ENCODE results near the gene RPS18. TPM values are rescaled to one million over a fixed set of nuclear protein-coding genes. Genes with fewer than 3 reads are reported as not detected.
"Not testable (repeated sequence)": the region's sequence is repeated elsewhere in the genome, so short reads cannot be mapped to it uniquely, and the experiment has no call there.

The RPS18 gene
- polyA plus RNA-seq, 1 experiment = 5,380 TPM

DNA sequence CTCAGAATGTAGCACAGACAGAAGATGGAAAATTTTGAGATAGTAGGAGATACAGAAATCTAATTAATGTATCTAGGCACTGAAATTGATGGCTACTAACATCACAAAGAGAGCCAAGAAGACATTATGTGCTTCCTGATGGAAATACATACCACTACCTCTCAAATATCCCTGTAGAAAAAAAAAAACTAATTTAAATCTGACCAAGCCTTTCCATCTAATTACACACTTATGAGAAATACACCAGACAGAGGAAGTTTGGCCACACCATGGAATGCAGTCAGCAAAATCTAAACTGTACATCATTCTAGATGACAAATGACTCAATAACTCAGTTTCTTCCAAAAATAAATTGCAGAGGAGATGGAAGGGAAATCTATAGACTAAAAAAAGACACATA, 19.1 kb upstream of the RPS18 start:
- H3K9me3 ChIP-seq (ENCODE audit: control insufficient read depth, insufficient read depth, low read length) = no peaks in the 10 kb centered on the region
- no peak overlapping the region for H3K4me3 ChIP-seq (ENCODE audit: low read depth, low read length)
- H3K27ac ChIP-seq (ENCODE audit: low read depth, low read length) = no peak overlapping the region
- POLR2A ChIA-PET = interaction anchor here (0.7 kb wide), 1 partner anchor 19 kb away, joined by 10 read pairs; the partner anchor contains the start of gene RPS18
- CTCF ChIA-PET = no interaction called here
- no peaks in the 10 kb centered on the region for H3K27me3 ChIP-seq (ENCODE audit: control insufficient read depth, insufficient read depth, low read length)
- DNase-seq (ENCODE audit: low read depth, low spot score) = no peak
- no peak for TF ChIP-seq CTCF (IDR thresholded peaks at IDR 0.05; ENCODE audit: low read depth, low read length)

DNA sequence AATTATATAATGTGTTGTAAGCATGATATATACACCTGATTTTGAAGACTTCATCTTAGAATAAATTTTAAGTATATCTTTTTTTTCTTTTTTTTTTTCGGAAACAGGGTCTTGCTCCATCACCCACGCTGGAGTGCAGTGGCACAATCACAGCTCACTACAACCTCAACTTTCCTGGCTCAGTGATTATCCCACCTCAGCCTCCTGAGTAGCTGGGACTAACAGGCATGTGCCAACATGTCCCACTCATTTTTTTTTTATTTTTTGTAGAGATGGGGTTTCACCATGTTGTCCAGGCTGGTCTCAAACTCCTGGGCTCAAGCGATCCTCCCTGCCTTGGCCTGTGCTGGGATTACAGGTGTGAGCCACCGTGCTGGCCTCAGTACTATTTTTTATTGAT, 17.3 kb upstream of the RPS18 start:
- CTCF ChIA-PET = interaction anchor here (0.8 kb wide), 1 partner anchor 270 kb away, joined by 4 read pairs; no protein-coding TSS in a partner anchor
- Histone ChIP-seq H3K27ac (ENCODE audit: low read depth, low read length) (no peak overlapping the region), H3K9me3 (ENCODE audit: control insufficient read depth, insufficient read depth, low read length) (no peaks in the 10 kb centered on the region), H3K4me3 (ENCODE audit: low read depth, low read length) (no peak overlapping the region), H3K27me3 (ENCODE audit: control insufficient read depth, insufficient read depth, low read length) (no peaks in the 10 kb centered on the region)
- POLR2A ChIA-PET = interaction anchor here (0.6 to 1.6 kb wide), 3 partner anchors 17 to 1759 kb away, joined by 3 to 6 read pairs (median 3); partner anchors contain the start of genes RPS18 and VPS52
- DNase-seq (ENCODE audit: low read depth, low spot score) = no peak
- TF ChIP-seq CTCF (IDR thresholded peaks at IDR 0.05; ENCODE audit: low read depth, low read length) = no peak

DNA sequence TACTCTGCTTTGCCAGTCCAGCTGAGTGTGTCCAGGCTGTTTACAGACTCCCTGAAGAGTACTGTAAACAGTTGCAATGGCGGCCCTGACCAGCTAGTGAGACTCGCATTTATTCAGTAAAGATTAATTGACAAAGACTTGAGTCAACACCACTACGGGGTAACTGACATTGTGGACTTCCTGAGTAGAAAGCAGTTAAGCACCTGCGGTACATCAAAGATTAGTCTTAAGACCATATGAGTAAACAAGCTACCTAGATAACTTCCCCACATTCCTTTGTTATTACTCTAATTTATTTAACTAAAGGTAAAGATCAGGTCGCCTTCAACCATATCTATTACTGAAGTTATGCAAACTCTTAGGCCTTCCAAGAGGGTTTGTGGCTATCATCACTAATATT, 12.8 kb upstream of the RPS18 start:
- H3K27me3 ChIP-seq (ENCODE audit: control insufficient read depth, insufficient read depth, low read length) = no peaks in the 10 kb centered on the region
- no peak for DNase-seq (ENCODE audit: low read depth, low spot score)
- H3K27ac ChIP-seq (ENCODE audit: low read depth, low read length) = no peak overlapping the region
- POLR2A ChIA-PET = interaction anchor here (1.9 kb wide), 1 partner anchor 13 kb away, joined by 5 read pairs; the partner anchor contains the start of genes RPS18 and VPS52
- CTCF ChIA-PET = no interaction called here
- H3K4me3 ChIP-seq (ENCODE audit: low read depth, low read length) = no peak overlapping the region
- TF ChIP-seq CTCF (IDR thresholded peaks at IDR 0.05; ENCODE audit: low read depth, low read length) = no peak
- H3K9me3 ChIP-seq (ENCODE audit: control insufficient read depth, insufficient read depth, low read length) = no peaks in the 10 kb centered on the region

GRCh38 chr6:33262490-33262889, 9.4 kb upstream of the RPS18 start:
- H3K27ac ChIP-seq (ENCODE audit: low read depth, low read length); DNase-seq (ENCODE audit: low read depth, low spot score); H3K4me3 ChIP-seq (ENCODE audit: low read depth, low read length); H3K27me3 ChIP-seq (ENCODE audit: control insufficient read depth, insufficient read depth, low read length); POLR2A ChIA-PET; H3K9me3 ChIP-seq (ENCODE audit: control insufficient read depth, insufficient read depth, low read length): not testable (repeated sequence)
- CTCF ChIA-PET = interaction anchor here (0.9 to 2.4 kb wide), 2 partner anchors 14 to 248 kb away, joined by 3 to 10 read pairs; no protein-coding TSS in a partner anchor

DNA sequence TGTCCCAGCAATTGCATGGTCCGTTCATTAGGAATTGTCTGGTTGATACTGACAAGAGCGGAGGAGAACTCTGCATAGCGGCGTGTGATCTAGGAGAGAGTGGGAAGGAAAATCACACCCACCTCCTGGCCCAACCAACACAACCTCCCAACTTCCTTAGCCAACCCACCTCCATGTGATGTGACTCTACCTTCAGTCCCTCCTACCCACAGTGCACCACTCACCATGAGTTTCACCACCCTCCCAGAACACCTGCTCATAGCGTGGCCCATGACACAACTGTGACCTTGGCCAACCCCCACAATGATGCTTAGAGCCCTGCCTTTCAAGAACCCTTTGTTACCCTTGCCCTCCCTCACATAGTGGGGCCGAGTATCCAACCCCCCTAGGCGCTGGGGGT, 7.9 kb upstream of the RPS18 start:
- Histone ChIP-seq H3K27me3 (ENCODE audit: control insufficient read depth, insufficient read depth, low read length) (no peaks in the 10 kb centered on the region), H3K27ac (ENCODE audit: low read depth, low read length) (no peak overlapping the region), H3K9me3 (ENCODE audit: control insufficient read depth, insufficient read depth, low read length) (no peaks in the 10 kb centered on the region), H3K4me3 (ENCODE audit: low read depth, low read length) (no peak overlapping the region)
- ChIA-PET CTCF (no interaction called here), POLR2A (no interaction called here)
- TF ChIP-seq CTCF (IDR thresholded peaks at IDR 0.05; ENCODE audit: low read depth, low read length) = no peak
- no peak for DNase-seq (ENCODE audit: low read depth, low spot score)

Measured in AG04450 (cell line).